CD4-positive, alpha-beta memory T cell (primary cell): ENCODE measurements around the gene GRHL3. TPM values are rescaled to one million over a fixed set of nuclear protein-coding genes. Genes with fewer than 3 reads are reported as not detected.

Experiments used
- CTCF ChIA-PET: fragments of 350-600 bp; sonication (Branson Sonifier 250); formaldehyde crosslinking; loops from one replicate; lab custom pipeline; 2021; ENCODE audit warnings: inconsistent platforms; ENCODE audit not compliant: partially characterized antibody; lab: Charles Lee
- POLR2A ChIA-PET: fragments of 350-600 bp; sonication (Branson Sonifier 250); formaldehyde crosslinking; loops from one replicate; lab custom pipeline; 2021; ENCODE audit not compliant: partially characterized antibody; lab: Charles Lee
- DNase-seq, 5 donors: peaks; one replicate each; pipeline versions ENCODE4 v3.0.0 to v3.0.0-alpha.2; 2020 to 2022; ENCODE audit warnings: mixed read lengths in 1 of 5
- H3K27ac ChIP-seq: one replicate; pipeline ENCODE4 v1.7.0; 2013; ENCODE audit warnings: low read depth, low read length
- H3K27me3 ChIP-seq: 2 replicates; pipeline ENCODE4 v1.7.0; 2013; ENCODE audit warnings: mild to moderate bottlenecking, low read length, moderate library complexity; ENCODE audit not compliant: insufficient read depth
- H3K36me3 ChIP-seq: 2 replicates; pipeline ENCODE4 v1.7.0; 2013; ENCODE audit warnings: mild to moderate bottlenecking, low read length, moderate library complexity; ENCODE audit not compliant: insufficient read depth
- H3K4me1 ChIP-seq: 2 replicates; pipeline ENCODE4 v1.7.0; 2013; ENCODE audit warnings: mild to moderate bottlenecking, low read length, moderate library complexity; ENCODE audit not compliant: insufficient read depth
- H3K4me3 ChIP-seq, 2 donors: one replicate each; pipeline ENCODE4 v1.7.0; 2013; ENCODE audit warnings: low read length in 2 of 2, mild to moderate bottlenecking in 1 of 2
- H3K9me3 ChIP-seq, 2 donors: one replicate each; pipeline ENCODE4 v1.7.0; 2013; ENCODE audit warnings: low read length in 2 of 2, control low read depth in 1 of 2; ENCODE audit not compliant: control insufficient read depth in 1 of 2
- H3K27ac Mint-ChIP-seq, 7 donors: one replicate each; pipeline ENCODE4 v1.8.0; 2020 to 2021; ENCODE audit warnings: mixed read lengths in 7 of 7, mild to moderate bottlenecking in 6 of 7, inconsistent platforms in 3 of 7, moderate library complexity in 3 of 7
- H3K27me3 Mint-ChIP-seq, 2 donors: one replicate each; pipeline ENCODE4 v1.8.0; 2020 to 2021; ENCODE audit warnings: mixed read lengths in 2 of 2
- H3K36me3 Mint-ChIP-seq, 2 donors: one replicate each; pipeline ENCODE4 v1.8.0; 2020 to 2021; ENCODE audit warnings: mixed read lengths in 2 of 2, inconsistent platforms in 1 of 2, mild to moderate bottlenecking in 1 of 2
- H3K4me1 Mint-ChIP-seq, 4 donors: one replicate each; pipeline ENCODE4 v1.8.0; 2020 to 2021; ENCODE audit warnings: mixed read lengths in 4 of 4, mild to moderate bottlenecking in 1 of 4
- H3K4me3 Mint-ChIP-seq, 8 donors: one replicate each; pipeline ENCODE4 v1.8.0; 2020 to 2021; ENCODE audit warnings: mixed read lengths in 8 of 8, mild to moderate bottlenecking in 7 of 8, moderate library complexity in 6 of 8, inconsistent platforms in 3 of 8
- H3K9me3 Mint-ChIP-seq, 8 donors: one replicate each; pipeline ENCODE4 v1.8.0; 2020 to 2021; ENCODE audit warnings: mixed read lengths in 8 of 8, mild to moderate bottlenecking in 5 of 8, inconsistent platforms in 3 of 8, moderate library complexity in 1 of 8
- intact Hi-C: fragments of 100-400 bp; cut with micrococcal nuclease; formaldehyde crosslinking; loops from one replicate; pipeline ENCODE4 v1.15.1; 2023
- polyA plus RNA-seq, 2 donors: library from polyadenylated mRNA; unstranded; fragments of 300-500 nt; fragmentation: Illumina TruSeq; gene quantifications; one replicate each; pipeline ENCODE4 v1.2.3, GENCODE V29; 2021
- total RNA-seq, 2 experiments: library from RNA; stranded (reverse); gene quantifications; one replicate each; pipeline ENCODE4 v1.2.3, GENCODE V29; 2021

GRHL3 gene
- total and polyA plus RNA-seq, 4 experiments from 2014 or later = not detected

- Mint-ChIP-seq H3K27me3 (no peaks in the 10 kb centered on the region), H3K9me3 (no peaks in the 10 kb centered on the region), H3K36me3 (no peaks in the 10 kb centered on the region), H3K4me1 (no peaks in the 10 kb centered on the region), H3K27ac (no peak overlapping the region), H3K4me3 (no peak overlapping the region)
- no peak overlapping the region for H3K27ac ChIP-seq
- no peaks in the 10 kb centered on the region for H3K9me3 ChIP-seq
- H3K4me3 ChIP-seq = no peak overlapping the region
- no peaks in the 10 kb centered on the region for H3K36me3 ChIP-seq
- no peaks in the 10 kb centered on the region for H3K4me1 ChIP-seq
- no peak for DNase-seq
- H3K27me3 ChIP-seq = no peaks in the 10 kb centered on the region
- ChIA-PET POLR2A (no interaction called here), CTCF (interaction anchor here (1.1 kb wide), 1 partner anchor 174 kb away, joined by 4 read pairs; no protein-coding TSS in a partner anchor)
- intact Hi-C loops = no loop called here
Observed at GRCh38 chr1:24373044-24373443, 53.9 kb downstream of the GRHL3 start.

- DNase-seq = no peak
- Histone ChIP-seq H3K9me3 (no peaks in the 10 kb centered on the region), H3K4me1 (no peaks in the 10 kb centered on the region), H3K36me3 (no peaks in the 10 kb centered on the region), H3K27me3 (no peaks in the 10 kb centered on the region), H3K27ac (no peak overlapping the region), H3K4me3 (no peak overlapping the region)
- intact Hi-C loops = no loop called here
- no peak overlapping the region for H3K4me3 Mint-ChIP-seq
- H3K36me3 Mint-ChIP-seq = peaks cover 0 to under 1% of the 10 kb centered on the region in 2 donors
- no peaks in the 10 kb centered on the region for H3K4me1 Mint-ChIP-seq
- H3K9me3 Mint-ChIP-seq = no peaks in the 10 kb centered on the region
- H3K27me3 Mint-ChIP-seq = no peaks in the 10 kb centered on the region
- ChIA-PET CTCF (interaction anchor here (1.1 kb wide), 2 partner anchors 17 to 175 kb away, joined by 3 to 4 read pairs; no protein-coding TSS in a partner anchor), POLR2A (no interaction called here)
- peak overlapping the region in 1 of 7 donors; percentile 52 for H3K27ac Mint-ChIP-seq
Observed at GRCh38 chr1:24373710-24374109, 54.6 kb downstream of the GRHL3 start.

- H3K27me3 ChIP-seq = no peaks in the 10 kb centered on the region
- CTCF ChIA-PET = no interaction called here
- POLR2A ChIA-PET = no interaction called here
- Mint-ChIP-seq H3K4me3 (no peak overlapping the region), H3K4me1 (no peaks in the 10 kb centered on the region), H3K27ac (no peak overlapping the region), H3K36me3 (peaks cover 3 to 7% of the 10 kb centered on the region in 2 donors), H3K9me3 (no peaks in the 10 kb centered on the region), H3K27me3 (no peaks in the 10 kb centered on the region)
- H3K4me3 ChIP-seq = no peak overlapping the region
- no peaks in the 10 kb centered on the region for H3K9me3 ChIP-seq
- H3K36me3 ChIP-seq = no peaks in the 10 kb centered on the region
- no peak for DNase-seq
- no peak overlapping the region for H3K27ac ChIP-seq
- intact Hi-C loops = no loop called here
- no peaks in the 10 kb centered on the region for H3K4me1 ChIP-seq
Observed at GRCh38 chr1:24374891-24375786, 56.0 kb downstream of the GRHL3 start.

GRCh38 chr1:24379733-24380315 is 60.7 kb downstream of the GRHL3 start:
- CTCF ChIA-PET = interaction anchor here (1.0 to 5.2 kb wide), 3 partner anchors 11 to 229 kb away, joined by 3 to 29 read pairs (median 6); no protein-coding TSS in a partner anchor
- DNase-seq = no peak
- Histone ChIP-seq H3K27me3 (no peaks in the 10 kb centered on the region), H3K4me1 (peaks cover 5% of the 10 kb centered on the region), H3K27ac (no peak overlapping the region), H3K4me3 (no peak overlapping the region), H3K36me3 (no peaks in the 10 kb centered on the region), H3K9me3 (no peaks in the 10 kb centered on the region)
- Mint-ChIP-seq H3K36me3 (peaks cover 6 to 12% of the 10 kb centered on the region in 2 donors), H3K4me3 (no peak overlapping the region), H3K4me1 (peaks cover 7 to 13% (median 8%) of the 10 kb centered on the region in 4 donors), H3K27ac (peak overlapping the region in 1 of 7 donors; percentile 19), H3K9me3 (no peaks in the 10 kb centered on the region), H3K27me3 (no peaks in the 10 kb centered on the region)
- POLR2A ChIA-PET = no interaction called here
- intact Hi-C loops = no loop called here

GRCh38 chr1:24380508-24380907 is 61.4 kb downstream of the GRHL3 start:
- ChIA-PET CTCF (interaction anchor here (1.0 to 5.2 kb wide), 3 partner anchors 11 to 230 kb away, joined by 3 to 29 read pairs (median 6); no protein-coding TSS in a partner anchor), POLR2A (no interaction called here)
- Mint-ChIP-seq H3K9me3 (no peaks in the 10 kb centered on the region), H3K27me3 (no peaks in the 10 kb centered on the region), H3K4me1 (peaks cover 10 to 19% (median 13%) of the 10 kb centered on the region in 4 donors), H3K4me3 (no peak overlapping the region), H3K36me3 (peaks cover 6 to 12% of the 10 kb centered on the region in 2 donors), H3K27ac (no peak overlapping the region)
- Histone ChIP-seq H3K4me3 (no peak overlapping the region), H3K27me3 (no peaks in the 10 kb centered on the region), H3K36me3 (no peaks in the 10 kb centered on the region), H3K9me3 (no peaks in the 10 kb centered on the region), H3K27ac (no peak overlapping the region), H3K4me1 (peaks cover 12% of the 10 kb centered on the region)
- intact Hi-C loops = no loop called here
- no peak for DNase-seq

- POLR2A ChIA-PET = no interaction called here
- Histone ChIP-seq H3K4me3 (no peak overlapping the region), H3K9me3 (no peaks in the 10 kb centered on the region), H3K27ac (no peak overlapping the region), H3K4me1 (peaks cover 19% of the 10 kb centered on the region), H3K27me3 (no peaks in the 10 kb centered on the region), H3K36me3 (no peaks in the 10 kb centered on the region)
- intact Hi-C loops = no loop called here
- no peak for DNase-seq
- Mint-ChIP-seq H3K27me3 (no peaks in the 10 kb centered on the region), H3K4me1 (peaks cover 13 to 23% (median 16%) of the 10 kb centered on the region in 4 donors), H3K27ac (no peak overlapping the region), H3K9me3 (no peaks in the 10 kb centered on the region), H3K36me3 (peaks cover 6 to 12% of the 10 kb centered on the region in 2 donors), H3K4me3 (no peak overlapping the region)
- CTCF ChIA-PET = interaction anchor here (1.3 to 5.2 kb wide), 4 partner anchors 9 to 182 kb away, joined by 4 to 29 read pairs (median 6); no protein-coding TSS in a partner anchor
Observed at GRCh38 chr1:24381256-24381655, 62.1 kb downstream of the GRHL3 start.

GRCh38 chr1:24382165-24382577 is 63.0 kb downstream of the GRHL3 start:
- Histone ChIP-seq H3K36me3 (no peaks in the 10 kb centered on the region), H3K4me3 (no peak overlapping the region), H3K27ac (no peak overlapping the region), H3K9me3 (no peaks in the 10 kb centered on the region), H3K4me1 (peaks cover 19% of the 10 kb centered on the region), H3K27me3 (no peaks in the 10 kb centered on the region)
- no peak for DNase-seq
- ChIA-PET POLR2A (no interaction called here), CTCF (interaction anchor here (1.3 to 5.2 kb wide), 4 partner anchors 9 to 183 kb away, joined by 4 to 29 read pairs (median 6); no protein-coding TSS in a partner anchor)
- no peak overlapping the region for H3K27ac Mint-ChIP-seq
- no peaks in the 10 kb centered on the region for H3K9me3 Mint-ChIP-seq
- H3K36me3 Mint-ChIP-seq = peaks cover 8 to 12% of the 10 kb centered on the region in 2 donors
- H3K27me3 Mint-ChIP-seq = no peaks in the 10 kb centered on the region
- H3K4me1 Mint-ChIP-seq = peaks cover 13 to 23% (median 16%) of the 10 kb centered on the region in 4 donors
- H3K4me3 Mint-ChIP-seq = no peak overlapping the region
- intact Hi-C loops = no loop called here
